Prostate gland (tissue), 2 donors: ENCODE measurements around the gene ACE2.

ENCODE experiments used
- CTCF ChIP-seq, 4 experiments: fragments of 200-600 bp in 2 of 4; fragments of 450-650 bp in 2 of 4; sonication (generic) in 2 of 4; IDR thresholded peaks; 1 replicate in 3 of 4; 2 replicates in 1 of 4; pipeline ENCODE4 v1.5.1; 2016 to 2019; ENCODE audit warnings: antibody characterized with exemption in 4 of 4, mild to moderate bottlenecking in 2 of 4, moderate library complexity in 2 of 4
- POLR2A ChIP-seq: fragments of 450-650 bp; IDR thresholded peaks from one replicate; pipeline ENCODE4 v1.6.1; 2016; ENCODE audit warnings: antibody characterized with exemption, mild to moderate bottlenecking

GRCh38 chrX:15599461-15599860, 1.3 kb downstream of the ACE2 start:
- TF ChIP-seq POLR2A (no peak), CTCF (IDR thresholded peaks at IDR 0.05) (no peak)
